ENCODE data around the gene RUBCNL.

Gene RUBCNL

DNA sequence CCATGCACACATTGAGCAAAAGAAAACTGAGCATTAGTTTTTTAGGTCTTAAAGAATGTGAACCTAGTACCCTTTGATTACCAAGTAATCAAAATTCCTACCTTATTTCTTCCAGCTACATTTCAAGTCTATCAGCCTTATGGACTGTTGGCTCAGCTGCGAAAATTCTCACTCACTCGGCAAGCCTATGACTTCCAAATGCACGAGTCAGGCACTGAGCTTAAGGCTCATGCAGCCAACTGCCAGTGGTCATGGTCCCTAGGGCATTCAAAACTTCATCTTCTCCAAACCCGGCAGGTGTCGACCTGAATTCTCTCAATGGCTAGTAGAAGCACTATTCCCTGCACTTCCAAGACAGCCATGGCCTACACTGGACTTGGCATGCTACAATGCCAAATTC, 41.2 kb downstream of the RUBCNL start:
- H3K9me3 ChIP-seq (ENCODE audit: insufficient read depth, low read length): no peaks in the 10 kb centered on the region
- TF ChIP-seq EZH2phosphoT487 (IDR thresholded peaks at IDR 0.05; ENCODE audit: low read depth): no peak
- TF ChIP-seq, protein P1, sequence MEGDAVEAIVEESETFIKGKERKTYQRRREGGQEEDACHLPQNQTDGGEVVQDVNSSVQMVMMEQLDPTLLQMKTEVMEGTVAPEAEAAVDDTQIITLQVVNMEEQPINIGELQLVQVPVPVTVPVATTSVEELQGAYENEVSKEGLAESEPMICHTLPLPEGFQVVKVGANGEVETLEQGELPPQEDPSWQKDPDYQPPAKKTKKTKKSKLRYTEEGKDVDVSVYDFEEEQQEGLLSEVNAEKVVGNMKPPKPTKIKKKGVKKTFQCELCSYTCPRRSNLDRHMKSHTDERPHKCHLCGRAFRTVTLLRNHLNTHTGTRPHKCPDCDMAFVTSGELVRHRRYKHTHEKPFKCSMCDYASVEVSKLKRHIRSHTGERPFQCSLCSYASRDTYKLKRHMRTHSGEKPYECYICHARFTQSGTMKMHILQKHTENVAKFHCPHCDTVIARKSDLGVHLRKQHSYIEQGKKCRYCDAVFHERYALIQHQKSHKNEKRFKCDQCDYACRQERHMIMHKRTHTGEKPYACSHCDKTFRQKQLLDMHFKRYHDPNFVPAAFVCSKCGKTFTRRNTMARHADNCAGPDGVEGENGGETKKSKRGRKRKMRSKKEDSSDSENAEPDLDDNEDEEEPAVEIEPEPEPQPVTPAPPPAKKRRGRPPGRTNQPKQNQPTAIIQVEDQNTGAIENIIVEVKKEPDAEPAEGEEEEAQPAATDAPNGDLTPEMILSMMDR (IDR thresholded peaks at IDR 0.05; ENCODE audit: low read depth, low read length): no peak
- no peak overlapping the region for H3K4me3 ChIP-seq (ENCODE audit: low read length)
- no peak overlapping the region for H3K27ac ChIP-seq (ENCODE audit: low read length)
- H3K36me3 ChIP-seq (replicated peaks; ENCODE audit: low read depth, low read length): peaks cover 92% of the 10 kb centered on the region
- H3K9ac ChIP-seq (ENCODE audit: low read length): no peak overlapping the region
- H2AFZ ChIP-seq (ENCODE audit: low read depth, low read length): no peak overlapping the region
- peaks cover 74% of the 10 kb centered on the region for H3K79me2 ChIP-seq (ENCODE audit: low read length)
- H3K4me2 ChIP-seq (ENCODE audit: low read length): no peak overlapping the region
- H3K27me3 ChIP-seq (ENCODE audit: low read depth, low read length): no peaks in the 10 kb centered on the region
- H4K20me1 ChIP-seq (ENCODE audit: insufficient read depth, low read length): peaks cover 90% of the 10 kb centered on the region
- H3K4me1 ChIP-seq (ENCODE audit: low read length): peaks cover 53% of the 10 kb centered on the region

DNA sequence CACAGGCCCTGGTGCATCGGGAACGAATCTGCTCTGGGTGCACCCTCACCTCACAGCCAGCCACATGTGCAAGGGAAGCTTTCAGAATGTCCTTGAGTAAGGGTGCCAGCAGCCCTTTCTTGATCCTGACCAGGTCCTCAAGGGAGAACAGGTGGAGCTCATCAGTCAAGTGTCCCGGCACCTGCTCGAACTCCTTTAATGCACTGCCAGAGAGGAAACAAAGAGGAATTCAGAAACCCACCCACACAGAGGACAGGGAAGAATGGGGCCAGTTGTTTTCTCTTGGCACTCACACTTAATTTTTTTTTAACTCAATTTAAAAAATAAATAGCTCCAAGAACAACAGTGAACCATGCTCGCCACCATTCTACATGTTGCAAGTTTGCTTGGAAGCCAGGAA, 41.7 kb downstream of the RUBCNL start:
- Histone ChIP-seq H4K20me1 (ENCODE audit: insufficient read depth, low read length) (peaks cover 90% of the 10 kb centered on the region), H2AFZ (ENCODE audit: low read depth, low read length) (no peak overlapping the region), H3K4me2 (ENCODE audit: low read length) (no peak overlapping the region), H3K4me1 (ENCODE audit: low read length) (peaks cover 58% of the 10 kb centered on the region), H3K36me3 (replicated peaks; ENCODE audit: low read depth, low read length) (peaks cover 93% of the 10 kb centered on the region), H3K9ac (ENCODE audit: low read length) (no peak overlapping the region), H3K79me2 (ENCODE audit: low read length) (peaks cover 73% of the 10 kb centered on the region), H3K9me3 (ENCODE audit: insufficient read depth, low read length) (no peaks in the 10 kb centered on the region), H3K4me3 (ENCODE audit: low read length) (no peak overlapping the region), H3K27me3 (ENCODE audit: low read depth, low read length) (no peaks in the 10 kb centered on the region), H3K27ac (ENCODE audit: low read length) (0 out of 2 replicates have a peak overlapping the region, but pooled peaks have one; percentile 8)
- TF ChIP-seq, protein P1 (IDR thresholded peaks at IDR 0.05; ENCODE audit: low read depth, low read length): no peak
- no peak for TF ChIP-seq EZH2phosphoT487 (IDR thresholded peaks at IDR 0.05; ENCODE audit: low read depth)

DNA sequence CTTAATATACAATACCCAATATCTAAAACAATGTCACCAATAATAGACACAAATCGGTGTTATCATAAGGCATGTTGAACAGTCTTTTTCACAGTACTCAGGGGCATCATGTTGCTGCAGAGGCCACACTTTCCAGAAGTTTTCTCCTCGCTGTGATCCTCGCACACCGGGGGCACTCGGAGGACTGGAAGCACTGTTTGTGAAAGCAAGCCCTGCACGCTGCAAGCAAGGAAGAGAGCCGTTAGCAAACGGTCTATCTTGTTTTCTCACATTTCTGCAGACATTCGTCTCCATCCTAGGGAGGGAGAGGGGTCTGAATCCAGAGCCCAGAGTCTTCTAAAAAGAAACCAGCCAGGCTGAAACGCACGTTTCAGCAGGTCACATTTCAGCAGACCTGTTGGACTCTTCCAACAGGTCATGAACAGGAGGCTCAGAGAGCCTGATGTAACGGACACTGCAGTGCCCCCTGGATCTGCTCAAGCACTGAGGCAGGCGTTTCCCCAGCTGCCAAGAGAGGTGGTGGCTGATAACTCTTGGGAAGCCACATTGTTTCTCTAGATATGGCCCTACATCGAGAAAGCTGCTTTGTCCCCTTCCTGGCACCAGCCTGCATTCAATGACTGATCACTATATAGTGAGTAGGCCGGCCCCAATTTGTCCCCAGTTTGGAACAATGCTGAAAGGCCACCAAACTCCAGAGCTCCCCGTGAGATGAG, 43.6 kb downstream of the RUBCNL start:
- Histone ChIP-seq H3K27ac (ENCODE audit: low read length) (no peak overlapping the region), H2AFZ (ENCODE audit: low read depth, low read length) (no peak overlapping the region)

DNA sequence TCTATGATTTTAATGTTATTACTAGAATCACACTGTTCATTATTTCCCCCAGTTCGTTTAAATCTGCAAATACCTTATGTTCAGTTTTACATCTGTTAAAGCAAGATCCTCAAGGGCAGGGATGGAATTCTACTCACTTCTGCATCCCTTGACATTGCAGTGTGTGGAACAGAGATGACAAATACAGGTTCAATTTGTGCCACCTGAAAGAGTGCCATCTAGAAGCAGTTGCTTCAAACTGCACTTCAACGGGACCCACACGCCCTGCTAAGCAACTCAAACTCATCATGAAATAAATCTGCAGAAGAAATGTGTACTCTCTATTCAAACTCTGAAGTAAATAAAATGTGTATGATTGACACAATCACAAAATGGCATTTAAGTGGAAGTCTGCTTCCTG, 44.5 kb downstream of the RUBCNL start:
- Histone ChIP-seq H3K79me2 (ENCODE audit: low read length) (peaks cover 70% of the 10 kb centered on the region), H4K20me1 (ENCODE audit: insufficient read depth, low read length) (peaks cover 95% of the 10 kb centered on the region), H3K9ac (ENCODE audit: low read length) (no peak overlapping the region), H3K9me3 (ENCODE audit: insufficient read depth, low read length) (no peaks in the 10 kb centered on the region), H3K4me3 (ENCODE audit: low read length) (no peak overlapping the region), H3K4me1 (ENCODE audit: low read length) (peaks cover 83% of the 10 kb centered on the region), H3K27ac (ENCODE audit: low read length) (0 out of 2 replicates have a peak overlapping the region, but pooled peaks have one; percentile 0), H3K27me3 (ENCODE audit: low read depth, low read length) (no peaks in the 10 kb centered on the region), H2AFZ (ENCODE audit: low read depth, low read length) (no peak overlapping the region), H3K36me3 (replicated peaks; ENCODE audit: low read depth, low read length) (peaks cover 92% of the 10 kb centered on the region), H3K4me2 (ENCODE audit: low read length) (no peak overlapping the region)
- TF ChIP-seq, protein P1 (IDR thresholded peaks at IDR 0.05; ENCODE audit: low read depth, low read length): peak; percentile 23; the same call in 1 of the 2 replicates
- no peak for TF ChIP-seq EZH2phosphoT487 (IDR thresholded peaks at IDR 0.05; ENCODE audit: low read depth)

More for the DNA sequence above, 43.6 kb downstream of the RUBCNL start:
- no peaks in the 10 kb centered on the region for H3K9me3 ChIP-seq (ENCODE audit: insufficient read depth, low read length)
- H3K27me3 ChIP-seq (ENCODE audit: low read depth, low read length): no peaks in the 10 kb centered on the region
- H3K4me2 ChIP-seq (ENCODE audit: low read length): no peak overlapping the region
- H3K9ac ChIP-seq (ENCODE audit: low read length): no peak overlapping the region
- peaks cover 77% of the 10 kb centered on the region for H3K4me1 ChIP-seq (ENCODE audit: low read length)
- peaks cover 66% of the 10 kb centered on the region for H3K79me2 ChIP-seq (ENCODE audit: low read length)
- H3K4me3 ChIP-seq (ENCODE audit: low read length): no peak overlapping the region
- H3K36me3 ChIP-seq (replicated peaks; ENCODE audit: low read depth, low read length): peaks cover 89% of the 10 kb centered on the region
- TF ChIP-seq, protein P1 (IDR thresholded peaks at IDR 0.05; ENCODE audit: low read depth, low read length): no peak
- TF ChIP-seq EZH2phosphoT487 (IDR thresholded peaks at IDR 0.05; ENCODE audit: low read depth): no peak
- peaks cover 91% of the 10 kb centered on the region for H4K20me1 ChIP-seq (ENCODE audit: insufficient read depth, low read length)
